Nephron (organoid): ENCODE data around the gene ZBTB18.

Experiments used
- H3K27ac Mint-ChIP-seq, 3 experiments: 2 replicates each; pipeline ENCODE4 v1.8.0; 2020; ENCODE audit warnings: mixed read lengths in 3 of 3, mild to moderate bottlenecking in 2 of 3, moderate library complexity in 1 of 3
- H3K27me3 Mint-ChIP-seq: 2 replicates; pipeline ENCODE4 v1.8.0; 2021; ENCODE audit warnings: low read depth, mild to moderate bottlenecking, moderate library complexity, mixed read lengths
- H3K36me3 Mint-ChIP-seq: 2 replicates; pipeline ENCODE4 v1.8.0; 2020; ENCODE audit warnings: low read depth, mixed read lengths
- H3K4me1 Mint-ChIP-seq: 2 replicates; pipeline ENCODE4 v1.8.0; 2020; ENCODE audit warnings: mixed read lengths
- H3K4me3 Mint-ChIP-seq, 3 experiments: 2 replicates each; pipeline ENCODE4 v1.8.0; 2020; ENCODE audit warnings: mild to moderate bottlenecking in 3 of 3, mixed read lengths in 3 of 3, moderate library complexity in 2 of 3
- H3K9me3 Mint-ChIP-seq: 2 replicates; pipeline ENCODE4 v1.8.0; 2020; ENCODE audit warnings: mixed read lengths
- TF ChIP-seq, protein P1 (sequence below), 3 experiments: fragments of 200-600 bp; sonication (generic); IDR thresholded peaks; one replicate each; pipeline ENCODE4 v1.5.0; 2021; ENCODE audit warnings: antibody characterized with exemption in 3 of 3; ENCODE audit not compliant: unreplicated experiment in 3 of 3

Gene ZBTB18

DNA sequence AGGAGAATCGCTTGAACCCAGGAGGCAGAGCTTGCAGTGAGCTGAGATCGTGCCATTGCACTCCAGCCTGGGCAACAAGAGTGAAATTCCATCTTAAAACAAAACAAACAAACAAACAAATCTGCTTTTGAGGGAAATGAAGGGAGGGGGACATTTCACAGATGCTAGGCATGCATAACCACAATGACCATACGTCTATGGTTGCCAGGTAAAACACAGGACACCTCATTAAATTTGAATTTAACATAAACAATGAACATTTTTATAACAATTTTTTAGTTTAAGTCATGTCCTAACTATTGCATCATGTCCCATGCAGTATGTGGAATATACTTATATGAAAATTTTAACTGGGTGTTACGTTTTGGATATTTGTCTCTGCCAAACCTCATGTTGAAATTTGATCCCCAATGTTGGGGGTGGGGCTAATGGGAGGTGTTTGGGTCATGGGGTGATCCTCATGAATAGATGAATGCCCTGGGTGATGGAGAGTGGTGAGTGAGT is 31.0 kb upstream of the ZBTB18 start:
- Mint-ChIP-seq H3K27ac (no peak overlapping the region), H3K27me3 (peaks cover 4% of the 10 kb centered on the region), H3K9me3 (no peaks in the 10 kb centered on the region), H3K4me1 (no peaks in the 10 kb centered on the region), H3K36me3 (no peaks in the 10 kb centered on the region), H3K4me3 (no peak overlapping the region)
- TF ChIP-seq, protein P1, sequence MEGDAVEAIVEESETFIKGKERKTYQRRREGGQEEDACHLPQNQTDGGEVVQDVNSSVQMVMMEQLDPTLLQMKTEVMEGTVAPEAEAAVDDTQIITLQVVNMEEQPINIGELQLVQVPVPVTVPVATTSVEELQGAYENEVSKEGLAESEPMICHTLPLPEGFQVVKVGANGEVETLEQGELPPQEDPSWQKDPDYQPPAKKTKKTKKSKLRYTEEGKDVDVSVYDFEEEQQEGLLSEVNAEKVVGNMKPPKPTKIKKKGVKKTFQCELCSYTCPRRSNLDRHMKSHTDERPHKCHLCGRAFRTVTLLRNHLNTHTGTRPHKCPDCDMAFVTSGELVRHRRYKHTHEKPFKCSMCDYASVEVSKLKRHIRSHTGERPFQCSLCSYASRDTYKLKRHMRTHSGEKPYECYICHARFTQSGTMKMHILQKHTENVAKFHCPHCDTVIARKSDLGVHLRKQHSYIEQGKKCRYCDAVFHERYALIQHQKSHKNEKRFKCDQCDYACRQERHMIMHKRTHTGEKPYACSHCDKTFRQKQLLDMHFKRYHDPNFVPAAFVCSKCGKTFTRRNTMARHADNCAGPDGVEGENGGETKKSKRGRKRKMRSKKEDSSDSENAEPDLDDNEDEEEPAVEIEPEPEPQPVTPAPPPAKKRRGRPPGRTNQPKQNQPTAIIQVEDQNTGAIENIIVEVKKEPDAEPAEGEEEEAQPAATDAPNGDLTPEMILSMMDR (IDR thresholded peaks at IDR 0.05; ENCODE audit: unreplicated experiment in 3 of 3): no peak

DNA sequence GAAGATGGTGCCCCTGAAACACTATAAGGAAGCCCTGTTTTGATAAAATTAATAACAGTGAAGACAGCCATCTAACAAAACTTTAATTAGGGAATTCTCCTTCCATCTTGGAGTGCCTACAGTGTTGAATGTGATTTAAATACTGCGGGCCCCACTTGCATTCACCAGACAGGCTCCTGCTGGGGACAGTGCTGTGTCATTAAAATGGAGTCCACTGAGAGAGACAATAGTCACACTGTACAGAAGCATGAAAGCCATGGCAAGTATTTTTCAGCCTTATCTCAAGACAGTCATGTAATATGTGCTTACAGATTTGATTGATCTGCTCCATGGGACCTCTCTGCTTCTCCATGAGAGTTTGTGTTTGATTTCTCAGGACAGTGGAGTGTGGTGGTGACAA is 29.7 kb upstream of the ZBTB18 start:
- no peaks in the 10 kb centered on the region for H3K36me3 Mint-ChIP-seq
- H3K27ac Mint-ChIP-seq: no peak overlapping the region
- TF ChIP-seq, protein P1 (IDR thresholded peaks at IDR 0.05; ENCODE audit: unreplicated experiment in 3 of 3): no peak
- H3K27me3 Mint-ChIP-seq: peaks cover 8% of the 10 kb centered on the region
- H3K9me3 Mint-ChIP-seq: no peaks in the 10 kb centered on the region
- H3K4me1 Mint-ChIP-seq: no peaks in the 10 kb centered on the region
- H3K4me3 Mint-ChIP-seq: no peak overlapping the region

DNA sequence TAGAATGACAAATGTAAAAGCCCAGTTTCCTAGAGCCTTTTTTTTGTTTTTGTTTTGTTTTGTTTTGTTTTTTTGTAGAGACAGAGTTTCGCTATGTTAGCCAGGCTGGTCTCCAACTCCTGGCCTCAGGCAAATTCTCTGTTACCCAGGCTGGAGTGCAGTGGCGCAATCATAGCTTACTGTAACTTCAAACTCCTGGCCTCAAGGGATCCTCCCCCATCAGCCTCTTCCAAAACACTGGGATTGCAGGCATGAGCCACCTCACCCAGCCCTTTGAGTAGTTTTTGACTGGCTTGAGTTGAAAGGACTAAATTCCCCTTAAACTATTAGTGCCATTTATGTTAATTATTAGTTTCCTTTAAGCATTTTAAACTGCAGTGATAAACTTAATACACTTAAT is 28.8 kb upstream of the ZBTB18 start:
- TF ChIP-seq, protein P1 (IDR thresholded peaks at IDR 0.05; ENCODE audit: unreplicated experiment in 3 of 3): no peak
- no peak overlapping the region for H3K4me3 Mint-ChIP-seq
- no peak overlapping the region for H3K27ac Mint-ChIP-seq
- no peaks in the 10 kb centered on the region for H3K36me3 Mint-ChIP-seq
- H3K9me3 Mint-ChIP-seq: no peaks in the 10 kb centered on the region
- peaks cover 8% of the 10 kb centered on the region for H3K27me3 Mint-ChIP-seq
- no peaks in the 10 kb centered on the region for H3K4me1 Mint-ChIP-seq

DNA sequence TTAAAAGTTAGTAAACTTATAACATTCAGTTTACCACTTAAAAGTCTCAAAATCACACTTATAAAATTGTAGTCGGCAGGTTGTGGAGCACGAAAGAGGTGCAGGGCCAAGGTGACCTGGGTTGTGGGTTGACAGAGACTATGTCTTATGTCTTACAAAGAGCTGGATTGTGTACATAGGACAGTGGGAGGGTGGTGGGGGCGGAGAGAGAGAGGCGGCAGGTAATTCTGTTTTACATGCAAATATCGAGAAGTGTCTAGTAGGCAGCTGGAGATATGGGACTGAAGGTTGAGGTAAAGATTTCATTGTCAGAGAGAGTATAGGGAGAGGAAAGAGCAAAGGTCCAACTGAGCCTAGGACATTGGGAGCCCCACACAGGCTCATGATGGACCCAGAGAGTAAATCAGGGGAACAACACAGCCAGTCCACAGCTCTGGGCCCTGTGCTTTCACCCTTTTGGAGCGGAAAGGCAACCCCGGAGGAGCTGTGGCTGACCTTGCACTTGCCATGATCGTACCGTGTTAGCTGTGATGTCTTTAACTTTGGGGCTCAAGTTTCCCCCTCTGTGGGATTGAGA is 28.1 kb upstream of the ZBTB18 start:
- Mint-ChIP-seq H3K4me1 (no peaks in the 10 kb centered on the region), H3K27me3 (peaks cover 8% of the 10 kb centered on the region), H3K36me3 (no peaks in the 10 kb centered on the region), H3K27ac (no peak overlapping the region), H3K9me3 (no peaks in the 10 kb centered on the region), H3K4me3 (no peak overlapping the region)
- TF ChIP-seq, protein P1 (IDR thresholded peaks at IDR 0.05; ENCODE audit: unreplicated experiment in 3 of 3): no peak

DNA sequence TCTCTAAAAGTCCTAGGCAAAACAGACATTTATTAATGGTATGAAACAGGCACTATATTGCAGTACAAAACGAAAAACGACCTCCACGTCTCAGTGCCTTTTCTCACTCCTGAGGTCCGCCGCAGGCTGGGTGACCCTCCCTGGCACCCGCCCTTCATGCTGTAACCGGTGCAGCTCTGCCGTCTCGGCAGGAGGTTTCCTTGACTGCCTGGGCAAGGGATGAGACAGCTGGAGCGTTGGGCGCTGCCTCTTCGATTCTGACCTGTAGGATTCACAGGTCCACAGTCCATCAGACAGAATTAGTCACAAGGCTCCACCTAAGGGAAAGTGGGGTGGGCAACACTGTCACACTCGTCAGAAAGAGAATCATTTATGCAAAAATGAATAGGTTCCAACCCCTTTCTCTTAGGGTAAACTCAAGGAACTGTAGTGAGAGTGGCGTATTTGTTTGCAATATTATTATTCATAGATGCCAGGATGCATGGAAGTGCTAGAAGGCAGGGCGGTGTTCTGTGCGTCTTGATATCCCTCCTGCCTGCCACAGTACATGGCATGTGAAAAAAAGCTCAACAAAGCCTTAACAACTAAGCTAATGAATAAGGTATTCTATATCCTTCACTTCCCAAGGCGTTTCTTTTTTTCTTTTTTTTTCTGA is 23.5 kb upstream of the ZBTB18 start:
- H3K27me3 Mint-ChIP-seq: peaks cover 22% of the 10 kb centered on the region
- no peak overlapping the region for H3K27ac Mint-ChIP-seq
- no peaks in the 10 kb centered on the region for H3K36me3 Mint-ChIP-seq
- H3K4me1 Mint-ChIP-seq: peaks cover 8% of the 10 kb centered on the region
- TF ChIP-seq, protein P1 (IDR thresholded peaks at IDR 0.05; ENCODE audit: unreplicated experiment in 3 of 3): no peak
- H3K9me3 Mint-ChIP-seq: no peaks in the 10 kb centered on the region
- H3K4me3 Mint-ChIP-seq: no peak overlapping the region

DNA sequence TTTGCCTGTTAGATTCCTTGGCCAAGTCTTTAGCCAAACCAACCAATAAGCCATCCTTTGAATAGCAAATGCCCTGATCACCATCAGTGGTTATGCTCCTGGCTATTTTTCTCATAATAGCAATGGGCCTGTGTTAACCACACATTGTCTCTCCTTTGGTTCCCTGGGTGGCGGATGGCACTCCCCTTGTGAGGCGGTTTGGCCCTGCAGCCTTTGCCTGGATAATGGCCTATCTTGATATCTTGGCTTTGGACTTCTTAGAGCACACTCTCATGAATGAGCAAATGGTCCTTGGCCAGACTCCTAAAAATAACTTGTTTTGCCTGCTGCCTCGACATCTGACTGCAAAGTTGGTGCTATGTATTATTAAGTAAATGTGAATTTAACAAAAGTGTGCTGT is 22.4 kb upstream of the ZBTB18 start:
- Mint-ChIP-seq H3K27me3 (peaks cover 24% of the 10 kb centered on the region), H3K4me3 (no peak overlapping the region), H3K9me3 (no peaks in the 10 kb centered on the region), H3K4me1 (peaks cover 8% of the 10 kb centered on the region), H3K36me3 (no peaks in the 10 kb centered on the region), H3K27ac (no peak overlapping the region)
- TF ChIP-seq, protein P1 (IDR thresholded peaks at IDR 0.05; ENCODE audit: unreplicated experiment in 3 of 3): no peak
